ENCODE data around the gene ZNF814. TPM values are rescaled to one million over a fixed set of nuclear protein-coding genes. Genes with fewer than 3 reads are reported as not detected.
"Not testable (repeated sequence)": the region's sequence is repeated elsewhere in the genome, so short reads cannot be mapped to it uniquely, and the experiment has no call there.

Gene ZNF814
- total RNA-seq, 2 donors from 2014 or later = 16.1 to 21.4 TPM

DNA sequence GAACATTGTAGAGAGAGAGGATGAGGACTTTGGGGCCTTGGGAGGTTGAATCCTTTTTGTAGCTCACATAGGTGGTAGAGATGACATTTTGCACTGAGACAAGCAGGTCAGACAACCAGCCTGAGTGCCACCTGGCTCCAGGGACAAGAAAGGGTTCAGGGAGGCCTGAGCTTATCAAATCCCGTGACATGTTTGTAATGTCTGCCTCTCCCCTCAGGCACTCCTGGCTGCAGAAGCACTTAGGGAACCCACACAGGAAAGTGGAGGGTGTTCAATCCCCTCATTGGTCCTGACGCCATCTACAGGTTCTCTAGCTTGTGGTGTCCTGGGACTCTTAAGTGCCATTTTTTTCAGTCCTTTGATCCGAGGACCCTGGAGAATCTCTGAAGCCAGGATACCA is 67.7 kb downstream of the ZNF814 start:
- Mint-ChIP-seq H3K27ac (peak overlapping the region; percentile 96), H3K36me3 (ENCODE audit: insufficient read depth in 2 of 2) (peaks cover 12 to 21% of the 10 kb centered on the region in 2 donors), H3K4me1 (ENCODE audit: low read depth) (peaks cover 68% of the 10 kb centered on the region), H3K4me3 (peak overlapping the region; percentile 97)
- H3K9me3 Mint-ChIP-seq; DNase-seq; ATAC-seq (replicated peaks in 1 of 2); H3K27me3 Mint-ChIP-seq (ENCODE audit: low read depth): not testable (repeated sequence)

DNA sequence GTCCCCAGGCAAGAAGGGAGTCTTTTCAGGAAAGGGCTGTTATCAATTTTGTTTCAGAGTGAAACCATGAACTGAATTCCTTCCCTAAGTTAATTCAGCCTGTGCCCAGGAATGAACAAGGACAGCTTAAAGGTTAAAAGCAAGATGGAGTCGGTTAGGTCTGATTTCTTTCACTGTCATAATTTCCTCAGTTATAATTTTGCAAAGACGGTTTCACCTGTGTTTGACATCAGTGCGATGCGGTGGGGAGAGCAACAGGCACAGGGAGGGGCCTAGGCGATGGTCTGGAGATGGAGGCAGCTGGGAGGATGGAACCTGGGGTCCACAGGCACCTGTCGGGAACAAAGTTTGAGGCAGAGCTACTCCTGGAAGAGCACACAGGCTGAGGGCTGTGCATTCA is 68.2 kb downstream of the ZNF814 start:
- Mint-ChIP-seq H3K9me3 (no peaks in the 10 kb centered on the region), H3K27ac (peak overlapping the region; percentile 96), H3K4me3 (peak overlapping the region; percentile 97), H3K27me3 (ENCODE audit: low read depth) (no peaks in the 10 kb centered on the region), H3K4me1 (ENCODE audit: low read depth) (peaks cover 68% of the 10 kb centered on the region), H3K36me3 (ENCODE audit: insufficient read depth in 2 of 2) (peaks cover 12 to 21% of the 10 kb centered on the region in 2 donors)
- no peak for DNase-seq
- ATAC-seq (replicated peaks in 1 of 2) = no peak

DNA sequence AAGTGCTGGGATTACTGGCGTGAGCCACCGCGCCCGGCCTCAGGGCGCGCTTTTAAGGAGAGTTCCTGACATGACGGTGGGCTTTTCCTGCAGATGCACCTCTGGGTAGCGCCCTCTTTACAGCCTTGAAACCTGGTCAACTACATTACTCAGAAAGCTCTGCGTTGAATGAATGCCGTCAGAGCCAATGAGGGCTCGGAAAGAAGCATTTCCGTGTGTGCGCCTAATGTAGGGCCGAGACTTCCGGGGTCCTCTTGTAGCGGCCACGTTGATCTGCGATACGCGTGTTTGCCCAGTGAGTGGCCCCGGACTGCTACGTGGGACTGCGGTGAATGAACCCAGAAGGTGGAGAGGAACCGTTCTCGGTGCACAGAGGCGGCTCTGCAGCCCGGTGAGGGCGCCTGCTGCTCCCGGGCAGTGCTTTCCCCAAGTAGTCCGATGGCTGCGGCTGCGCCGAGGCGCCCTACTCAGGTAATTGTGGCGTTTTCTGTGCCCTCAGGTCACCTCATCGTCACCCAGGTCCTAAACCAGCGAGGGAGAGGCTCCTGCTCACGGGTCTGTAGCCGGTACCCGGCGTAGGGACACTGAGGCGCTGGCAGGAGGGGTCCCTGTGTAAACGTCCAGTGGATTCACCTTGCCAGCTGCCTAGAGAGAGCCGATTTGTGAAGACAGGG is 69.2 kb downstream of the ZNF814 start:
- H3K4me3 Mint-ChIP-seq = peak overlapping the region; percentile 97
- peaks cover 77% of the 10 kb centered on the region for H3K4me1 Mint-ChIP-seq (ENCODE audit: low read depth)
- ATAC-seq (replicated peaks in 1 of 2) (peak; percentile 91 to 92), DNase-seq (peak; percentile 82 to 88)
- H3K27ac Mint-ChIP-seq = peak overlapping the region; percentile 96
- peaks cover 15 to 21% of the 10 kb centered on the region in 2 donors for H3K36me3 Mint-ChIP-seq (ENCODE audit: insufficient read depth in 2 of 2)
- no peaks in the 10 kb centered on the region for H3K27me3 Mint-ChIP-seq (ENCODE audit: low read depth)
- no peaks in the 10 kb centered on the region for H3K9me3 Mint-ChIP-seq

DNA sequence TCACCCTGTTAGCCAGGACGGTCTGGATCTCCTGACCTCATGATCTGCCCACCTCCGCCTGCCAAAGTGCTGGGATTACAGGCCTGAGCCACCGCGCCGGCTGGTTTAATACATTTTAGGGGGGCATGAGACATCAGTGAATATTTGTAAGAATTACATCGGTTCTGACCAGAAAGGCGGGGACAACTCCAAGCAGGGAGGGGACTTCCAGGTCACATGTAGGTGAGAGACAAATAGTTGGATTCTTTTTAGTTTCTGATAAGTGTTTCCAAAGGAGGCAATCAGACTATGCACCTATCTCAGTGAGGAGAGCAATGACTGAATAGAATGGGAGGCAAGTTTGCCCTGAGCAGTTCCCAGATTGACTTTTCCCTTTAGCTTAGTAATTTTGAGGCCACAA is 70.5 kb downstream of the ZNF814 start:
- Mint-ChIP-seq H3K27ac (no peak overlapping the region), H3K27me3 (ENCODE audit: low read depth) (no peaks in the 10 kb centered on the region), H3K36me3 (ENCODE audit: insufficient read depth in 2 of 2) (peaks cover 17 to 21% of the 10 kb centered on the region in 2 donors), H3K4me3 (peak overlapping the region; percentile 67 to 97), H3K4me1 (ENCODE audit: low read depth) (peaks cover 76% of the 10 kb centered on the region), H3K9me3 (no peaks in the 10 kb centered on the region)
- DNase-seq = no peak
- no peak for ATAC-seq (replicated peaks in 1 of 2)

DNA sequence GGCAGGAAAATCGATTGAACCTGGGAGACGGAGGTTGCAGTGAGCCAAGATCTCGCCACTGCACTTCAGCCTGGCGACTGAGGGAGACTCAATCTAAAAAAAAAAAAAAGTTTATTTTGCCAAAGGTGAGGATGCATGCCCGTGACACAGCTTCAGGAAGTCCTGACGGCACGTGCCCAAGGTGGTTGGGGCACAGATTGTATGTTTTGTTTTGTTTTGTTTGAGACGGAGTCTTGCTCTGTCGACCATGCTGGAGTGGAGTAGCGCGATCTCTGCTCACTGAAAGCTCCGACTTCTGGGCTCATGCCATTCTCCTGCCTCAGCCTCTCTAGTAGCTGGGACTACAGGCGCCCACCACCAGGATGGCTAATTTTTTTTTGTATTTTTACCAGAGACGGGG is 70.9 kb downstream of the ZNF814 start:
- Mint-ChIP-seq H3K36me3 (ENCODE audit: insufficient read depth in 2 of 2) (peaks cover 17 to 19% of the 10 kb centered on the region in 2 donors), H3K9me3 (no peaks in the 10 kb centered on the region), H3K4me1 (ENCODE audit: low read depth) (peaks cover 76% of the 10 kb centered on the region), H3K27me3 (ENCODE audit: low read depth) (no peaks in the 10 kb centered on the region), H3K4me3 (peak overlapping the region; percentile 67 to 97), H3K27ac (no peak overlapping the region)
- ATAC-seq (replicated peaks in 1 of 2) (no peak), DNase-seq (no peak)

DNA sequence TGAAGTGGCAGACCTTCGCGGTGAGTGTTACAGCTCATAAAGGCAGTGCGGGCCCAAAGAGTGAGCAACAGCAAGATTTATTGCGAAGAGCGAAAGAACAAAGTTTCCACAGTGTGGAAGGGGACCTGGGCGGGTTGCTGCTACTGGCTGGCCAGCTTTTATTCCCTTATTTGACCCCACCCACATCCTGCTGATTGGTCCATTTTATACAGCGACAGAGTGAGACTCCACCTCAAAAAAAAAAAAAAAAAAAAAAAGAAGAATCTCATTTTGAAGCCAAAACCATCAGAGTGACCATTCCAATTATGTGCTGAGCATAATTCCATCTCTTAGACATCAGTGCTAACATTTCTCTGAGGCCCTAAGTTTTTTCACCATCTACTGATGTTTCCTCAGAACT is 72.2 kb downstream of the ZNF814 start:
- no peak overlapping the region for H3K4me3 Mint-ChIP-seq

DNA sequence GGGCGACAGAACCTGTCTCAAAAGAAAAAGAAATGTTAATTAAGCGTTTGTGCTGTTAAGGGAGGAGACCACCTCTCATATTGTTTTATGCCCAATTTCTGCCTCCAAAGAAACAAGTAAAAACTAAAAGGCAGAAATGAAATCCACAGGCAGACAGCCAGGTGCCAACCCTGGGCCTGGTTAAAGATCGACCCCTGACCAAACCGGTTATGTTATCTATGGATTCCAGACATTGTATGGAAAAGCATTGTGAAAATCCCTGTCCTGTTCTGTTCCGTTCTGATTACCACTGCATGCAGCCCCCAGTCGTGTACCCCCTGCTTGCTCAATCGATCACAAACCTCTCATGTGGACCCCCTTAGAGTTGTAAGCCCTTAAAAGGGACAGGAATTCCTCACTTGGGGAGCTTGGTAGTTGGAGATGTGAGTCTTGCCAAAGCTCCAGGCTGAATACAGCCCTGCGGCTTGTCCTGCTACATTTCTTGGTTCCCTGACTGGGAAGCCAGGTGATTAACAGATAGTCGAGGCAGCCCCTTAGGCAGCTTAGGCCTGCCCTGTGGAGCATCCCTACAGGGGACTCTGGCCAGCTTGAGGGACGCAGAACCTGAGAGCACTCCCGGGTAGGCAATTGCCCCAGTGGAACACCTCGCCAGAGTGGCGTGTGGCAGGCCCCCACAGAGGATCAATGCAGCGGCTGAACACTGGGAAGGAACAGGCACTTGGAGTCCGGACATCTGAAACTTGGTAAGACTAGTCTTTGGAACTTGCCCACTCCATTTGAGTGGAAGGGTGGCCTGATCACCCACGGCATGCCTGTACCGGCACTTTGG is 73.4 kb downstream of the ZNF814 start:
- Mint-ChIP-seq H3K4me1 (ENCODE audit: low read depth) (peaks cover 65% of the 10 kb centered on the region), H3K27me3 (ENCODE audit: low read depth) (no peaks in the 10 kb centered on the region), H3K4me3 (peak overlapping the region; percentile 95 to 96), H3K27ac (peak overlapping the region; percentile 96), H3K36me3 (ENCODE audit: insufficient read depth in 2 of 2) (peaks cover 14 to 15% of the 10 kb centered on the region in 2 donors), H3K9me3 (no peaks in the 10 kb centered on the region)
- DNase-seq (no peak), ATAC-seq (replicated peaks in 1 of 2) (no peak)

More for the DNA sequence above, 72.2 kb downstream of the ZNF814 start:
- H3K27ac Mint-ChIP-seq = no peak overlapping the region
- no peak for ATAC-seq (replicated peaks in 1 of 2)
- peaks cover 14 to 17% of the 10 kb centered on the region in 2 donors for H3K36me3 Mint-ChIP-seq (ENCODE audit: insufficient read depth in 2 of 2)
- peak in 1 of 2 donors; percentile 29 for DNase-seq
- H3K4me1 Mint-ChIP-seq (ENCODE audit: low read depth) = peaks cover 76% of the 10 kb centered on the region
- no peaks in the 10 kb centered on the region for H3K27me3 Mint-ChIP-seq (ENCODE audit: low read depth)
- H3K9me3 Mint-ChIP-seq = no peaks in the 10 kb centered on the region

DNA sequence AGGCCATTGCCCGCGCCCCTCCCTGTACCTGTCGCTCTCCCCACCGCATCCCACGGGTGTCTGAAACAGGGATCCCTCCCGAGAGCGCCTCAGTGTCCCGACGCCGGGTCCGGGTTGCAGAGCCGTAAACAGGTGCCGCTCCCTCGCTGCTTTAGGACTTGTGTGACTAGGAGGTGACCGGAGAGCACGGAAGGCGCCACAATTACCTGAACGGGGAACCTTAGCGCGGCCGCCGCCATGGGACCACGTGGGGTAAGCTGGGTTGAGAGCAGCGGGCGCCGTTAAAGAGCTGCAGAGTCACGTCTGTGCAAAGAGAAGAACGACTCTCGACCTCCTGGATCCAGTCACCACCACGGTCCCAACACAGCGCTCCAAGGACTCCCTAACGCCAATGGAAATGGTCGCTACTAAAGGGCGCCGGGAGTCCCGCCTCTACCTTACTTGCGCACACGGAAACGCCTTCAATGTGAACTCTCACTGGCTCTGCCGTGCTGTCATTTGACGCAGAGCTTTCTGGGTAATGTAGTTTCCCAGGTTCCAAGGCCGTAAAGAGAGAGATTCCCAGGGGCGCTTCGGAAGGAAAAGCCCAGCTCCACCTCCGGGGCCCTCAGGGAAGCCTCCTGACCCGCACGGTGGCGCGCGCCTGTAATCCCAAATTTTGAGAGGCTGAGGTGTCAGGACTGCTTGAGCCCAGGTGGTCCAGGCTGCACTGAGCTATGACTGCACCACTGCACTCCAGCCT is 74.2 kb downstream of the ZNF814 start, which contains the start of gene ZNF552:
Gene ZNF552 (minus strand): TSS at position 409 of the 742 bp plus-strand sequence. CDS start 170 bp downstream, at position 239.
- Mint-ChIP-seq H3K9me3 (no peaks in the 10 kb centered on the region), H3K36me3 (ENCODE audit: insufficient read depth in 2 of 2) (peaks cover 10 to 12% of the 10 kb centered on the region in 2 donors), H3K27ac (peak within 1 kb of the TSS; percentile 96), H3K4me3 (peak within 1 kb of the TSS; percentile 95 to 96), H3K27me3 (ENCODE audit: low read depth) (no peaks in the 10 kb centered on the region), H3K4me1 (ENCODE audit: low read depth) (peaks cover 61% of the 10 kb centered on the region)
- DNase-seq (peak; percentile 75 to 79), ATAC-seq (replicated peaks in 1 of 2) (peak; percentile 72 to 79)

DNA sequence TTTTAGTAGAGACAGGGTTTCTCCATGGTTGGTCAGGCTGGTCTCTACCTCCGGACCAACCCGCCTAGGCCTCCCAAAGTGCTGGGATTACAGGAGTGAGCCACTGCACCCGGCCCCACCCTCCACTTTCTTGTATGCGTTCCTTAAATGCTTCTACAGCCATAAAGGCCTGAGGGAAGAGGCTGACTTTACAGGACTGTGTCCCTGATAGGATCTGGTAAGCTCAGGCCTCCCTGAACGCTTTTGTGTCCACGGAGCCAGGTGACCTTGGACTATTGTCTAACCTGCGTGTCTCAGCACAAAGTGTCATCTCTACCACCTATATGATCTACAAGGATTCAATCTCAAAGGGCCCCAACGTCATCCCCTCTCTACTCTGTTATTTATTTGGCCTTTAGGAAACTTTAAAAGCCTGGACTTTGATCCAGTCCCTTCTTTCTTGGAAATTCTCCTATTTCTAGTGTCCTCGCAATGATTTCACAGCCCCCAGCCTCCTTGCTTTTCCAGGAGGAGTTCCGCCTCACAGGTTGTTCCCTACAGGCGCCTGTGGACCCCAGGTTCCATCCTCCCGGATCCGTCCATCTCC is 74.8 kb downstream of the ZNF814 start:
- peak overlapping the region; percentile 96 for H3K27ac Mint-ChIP-seq
- H3K4me1 Mint-ChIP-seq (ENCODE audit: low read depth) = peaks cover 66% of the 10 kb centered on the region
- no peaks in the 10 kb centered on the region for H3K27me3 Mint-ChIP-seq (ENCODE audit: low read depth)

DNA sequence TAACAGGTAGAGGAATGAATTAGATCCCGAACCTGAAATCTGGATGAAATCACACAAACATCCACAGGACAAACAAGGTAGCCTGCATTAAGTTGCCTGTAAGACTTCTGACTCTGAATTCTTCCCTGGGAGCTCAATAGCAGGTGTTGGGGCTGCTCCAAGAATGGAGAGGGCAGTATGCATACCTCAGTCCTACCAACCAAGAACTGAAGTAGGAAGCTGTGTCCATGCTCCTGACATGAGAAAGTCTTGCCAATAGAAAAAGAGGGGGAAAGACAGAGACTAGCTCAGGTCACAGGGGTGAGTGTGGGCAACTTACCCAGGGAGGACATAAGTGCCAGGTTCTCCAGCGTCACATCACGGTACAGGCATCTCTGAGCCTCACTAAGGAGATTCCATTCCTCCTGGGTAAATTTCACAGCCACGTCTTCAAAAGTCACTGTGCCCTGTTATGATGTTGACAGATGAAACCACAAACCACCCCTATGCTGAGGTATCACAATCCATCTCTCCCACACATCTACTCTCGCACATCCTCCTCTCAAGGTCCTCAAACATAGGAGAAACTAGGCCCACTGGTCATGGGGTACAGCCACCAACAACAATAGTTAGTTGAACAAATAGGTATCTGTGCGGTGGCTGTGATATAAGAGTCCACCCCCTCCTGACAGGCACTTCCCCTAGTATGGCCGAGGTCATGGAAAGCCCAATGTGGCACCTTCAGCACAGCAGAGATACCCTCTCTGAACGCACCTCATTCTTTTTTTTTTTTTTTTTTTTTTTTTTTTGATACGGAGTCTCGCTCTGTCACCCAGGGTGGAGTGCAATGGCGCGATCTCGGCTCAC is 75.6 kb downstream of the ZNF814 start:
- not testable (repeated sequence) for H3K27ac Mint-ChIP-seq
- ATAC-seq (replicated peaks in 1 of 2) = peak; percentile 30 to 38

More for the DNA sequence above, 74.8 kb downstream of the ZNF814 start:
- DNase-seq = no peak
- no peak for ATAC-seq (replicated peaks in 1 of 2)
- peaks cover 11 to 14% of the 10 kb centered on the region in 2 donors for H3K36me3 Mint-ChIP-seq (ENCODE audit: insufficient read depth in 2 of 2)
- H3K4me3 Mint-ChIP-seq = peak overlapping the region; percentile 95 to 96
- no peaks in the 10 kb centered on the region for H3K9me3 Mint-ChIP-seq

DNA sequence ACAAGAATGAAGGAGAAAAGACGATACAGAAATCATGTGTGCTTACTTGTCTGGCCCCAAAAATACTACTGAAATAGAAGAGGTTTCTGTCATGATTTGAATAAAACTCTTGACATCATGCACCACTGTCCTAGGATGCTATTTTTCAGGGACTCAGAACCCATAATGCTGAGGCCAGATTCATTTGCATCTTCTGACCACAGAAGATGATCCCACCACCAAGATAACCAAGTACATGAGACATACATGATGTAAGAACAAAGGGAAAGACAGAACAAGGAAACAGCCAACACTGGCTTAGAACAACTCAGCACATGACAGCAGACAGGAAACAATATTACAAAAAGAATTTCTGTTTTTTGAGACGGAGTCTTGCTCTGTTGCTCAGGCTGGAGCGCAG is 76.6 kb downstream of the ZNF814 start:
- Mint-ChIP-seq H3K9me3 (no peaks in the 10 kb centered on the region), H3K27me3 (ENCODE audit: low read depth) (no peaks in the 10 kb centered on the region), H3K4me3 (peak overlapping the region; percentile 95 to 96), H3K4me1 (ENCODE audit: low read depth) (peaks cover 58% of the 10 kb centered on the region), H3K36me3 (ENCODE audit: insufficient read depth in 2 of 2) (peaks cover 14% of the 10 kb centered on the region in 2 donors), H3K27ac (peak overlapping the region; percentile 5)
- ATAC-seq (replicated peaks in 1 of 2) = peak; percentile 55 to 66
- peak; percentile 12 to 22 for DNase-seq

More for the DNA sequence above, 75.6 kb downstream of the ZNF814 start:
- Mint-ChIP-seq H3K4me1 (ENCODE audit: low read depth) (peaks cover 59% of the 10 kb centered on the region), H3K4me3 (peak overlapping the region; percentile 95 to 96), H3K36me3 (ENCODE audit: insufficient read depth in 2 of 2) (peaks cover 14% of the 10 kb centered on the region in 2 donors)
- not testable (repeated sequence) for H3K9me3 Mint-ChIP-seq; H3K27me3 Mint-ChIP-seq (ENCODE audit: low read depth)
- DNase-seq = peak in 1 of 2 donors; percentile 17

Measured in activated T-cell treated with anti-CD3 and anti-CD28 coated beads, Interleukin-2, amount 50 U/mL, for 72 hours (primary cell).